Activated T-cell treated with anti-CD3 and anti-CD28 coated beads, Interleukin-2, amount 50 U/mL, for 1 hour (primary cell): ENCODE measurements around the gene MIEF1.

Source experiments
- DNase-seq: peaks from one replicate; pipeline ENCODE4 v3.0.0-alpha.2; 2020

The MIEF1 gene

GRCh38 chr22:39471381-39472141 is 30.5 kb upstream of the MIEF1 start:
- DNase-seq, result no peak

- no peak for DNase-seq
Measured at GRCh38 chr22:39472570-39473556, 29.2 kb upstream of the MIEF1 start.

- no peak for DNase-seq
Measured at GRCh38 chr22:39473851-39474250, 28.2 kb upstream of the MIEF1 start.

DNA sequence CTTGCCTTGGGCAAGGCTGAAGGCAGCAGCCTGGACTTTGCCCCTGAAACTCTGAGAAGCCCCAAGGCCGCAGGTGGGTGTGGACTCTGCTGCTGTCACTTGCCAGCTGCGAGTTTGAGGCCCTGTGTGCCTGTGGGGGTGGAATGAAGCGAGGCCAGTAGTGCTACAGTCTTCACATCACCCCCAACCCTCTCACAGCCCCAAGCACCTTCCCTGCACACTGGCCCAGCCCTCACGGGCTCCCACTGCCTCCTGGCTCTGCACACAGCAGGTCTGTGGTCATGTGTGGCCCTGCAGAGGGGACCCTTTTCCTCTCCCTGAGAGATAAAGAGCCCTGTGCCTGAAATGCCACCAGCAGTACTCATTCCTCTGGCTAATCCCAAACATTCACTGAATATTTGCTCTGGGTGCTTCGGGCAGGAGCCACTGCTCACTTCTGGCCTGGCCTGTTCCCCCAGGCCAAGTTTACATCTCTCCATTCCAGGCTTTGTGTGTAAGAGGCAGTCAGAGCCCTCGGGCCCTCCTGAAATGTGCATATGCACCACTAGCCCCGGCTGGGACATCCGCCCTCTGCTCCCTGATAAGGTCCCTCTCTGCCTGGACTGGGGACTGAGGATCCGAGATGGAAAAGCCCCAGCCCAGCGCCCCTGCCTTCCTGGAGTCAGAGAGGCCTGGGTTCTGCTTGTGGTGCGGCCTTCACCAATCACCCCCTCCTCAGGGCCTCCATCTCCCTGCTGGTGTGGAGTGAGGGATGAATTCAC is 27.6 kb upstream of the MIEF1 start:
- DNase-seq, result no peak

GRCh38 chr22:39475337-39475736 is 26.8 kb upstream of the MIEF1 start:
- DNase-seq, result no peak

- no peak for DNase-seq
Measured at GRCh38 chr22:39475902-39476301, 26.2 kb upstream of the MIEF1 start.

DNA sequence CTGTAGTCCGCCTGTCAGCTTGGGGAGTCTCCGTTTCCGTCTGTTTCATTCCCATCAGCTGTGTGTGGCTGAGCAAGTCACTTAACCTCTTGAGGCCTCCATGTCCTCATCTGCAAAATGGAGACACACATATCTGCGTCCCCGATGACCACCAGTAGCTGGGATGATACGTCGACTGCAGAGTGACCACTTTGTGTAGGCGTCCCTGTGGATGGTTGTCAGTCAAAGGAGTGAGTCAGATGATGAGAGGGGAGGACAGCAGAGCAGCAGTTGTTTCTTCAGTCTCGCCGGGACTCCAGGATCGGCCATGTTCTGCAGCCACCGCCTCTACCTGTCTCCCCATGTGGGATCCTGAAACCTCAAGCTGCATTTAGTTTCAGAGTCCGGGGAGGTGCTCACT is 25.4 kb upstream of the MIEF1 start:
- no peak for DNase-seq

- DNase-seq, result no peak
Measured at GRCh38 chr22:39477542-39477941, 24.5 kb upstream of the MIEF1 start.

DNA sequence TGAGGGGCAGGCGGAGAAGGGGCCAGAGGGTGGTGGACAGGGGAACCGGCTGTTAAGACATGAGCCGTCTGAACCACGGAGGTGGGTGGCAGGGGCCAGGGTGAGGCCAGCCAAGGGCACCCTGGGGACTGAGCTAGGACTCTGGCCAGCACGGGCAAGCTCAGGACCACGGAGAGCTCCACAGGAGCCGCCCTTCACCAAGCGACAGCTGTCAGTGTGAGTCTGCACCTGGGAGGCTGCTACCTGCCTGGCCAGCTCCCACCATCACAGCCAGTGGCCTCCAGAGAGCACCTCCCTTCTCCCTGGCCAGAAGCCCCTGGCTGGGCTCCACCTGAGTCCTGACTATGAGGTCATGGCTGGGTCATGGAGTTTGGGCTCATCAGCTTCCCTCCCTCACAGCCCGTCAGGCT is 23.6 kb upstream of the MIEF1 start:
- DNase-seq, result no peak

- DNase-seq, result no peak
Measured at GRCh38 chr22:39479254-39479653, 22.8 kb upstream of the MIEF1 start.

DNA sequence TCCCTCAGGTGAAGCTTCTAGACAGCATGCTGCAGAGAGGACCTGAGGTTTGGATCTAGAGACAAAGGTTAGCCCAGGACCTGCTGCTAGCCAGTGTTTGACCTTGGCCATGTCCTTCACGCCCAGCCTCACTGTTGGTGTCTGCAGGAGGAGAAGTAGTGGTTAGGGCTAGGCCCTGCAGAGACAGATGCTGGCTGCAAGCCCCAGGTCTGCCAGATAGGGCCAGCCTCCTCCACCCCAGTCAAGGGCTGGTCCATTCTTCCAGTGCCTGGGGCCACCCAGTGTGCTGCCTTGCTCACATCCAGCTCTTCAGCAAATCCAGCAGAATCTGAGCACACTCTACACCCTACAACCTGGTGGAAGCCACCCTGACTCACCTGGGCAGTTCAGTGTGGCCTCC is 21.5 kb upstream of the MIEF1 start:
- no peak for DNase-seq

GRCh38 chr22:39481054-39481453 is 21.0 kb upstream of the MIEF1 start:
- no peak for DNase-seq

DNA sequence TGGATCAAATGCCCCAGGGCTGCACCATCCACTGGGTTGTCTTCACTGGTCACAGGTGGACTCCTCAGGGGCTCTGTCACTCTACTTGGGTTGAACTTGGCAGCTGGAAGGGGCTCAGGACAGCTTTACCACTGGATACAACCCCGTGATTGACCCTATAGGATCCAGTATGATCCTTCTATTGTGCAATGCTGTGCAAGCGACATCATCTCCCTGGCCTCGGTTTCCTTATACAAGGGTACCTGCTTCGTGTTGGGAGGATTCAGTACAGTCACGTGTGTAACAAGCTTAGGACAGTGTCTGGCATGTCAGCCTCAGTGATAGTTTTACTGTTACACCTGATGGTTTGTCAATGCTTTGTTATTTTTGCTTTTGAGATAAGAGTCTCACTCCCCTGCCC is 20.5 kb upstream of the MIEF1 start:
- no peak for DNase-seq

- DNase-seq, result no peak
Measured at GRCh38 chr22:39482768-39483167, 19.3 kb upstream of the MIEF1 start.

- DNase-seq, result no peak
Measured at GRCh38 chr22:39486951-39487825, 14.9 kb upstream of the MIEF1 start.

DNA sequence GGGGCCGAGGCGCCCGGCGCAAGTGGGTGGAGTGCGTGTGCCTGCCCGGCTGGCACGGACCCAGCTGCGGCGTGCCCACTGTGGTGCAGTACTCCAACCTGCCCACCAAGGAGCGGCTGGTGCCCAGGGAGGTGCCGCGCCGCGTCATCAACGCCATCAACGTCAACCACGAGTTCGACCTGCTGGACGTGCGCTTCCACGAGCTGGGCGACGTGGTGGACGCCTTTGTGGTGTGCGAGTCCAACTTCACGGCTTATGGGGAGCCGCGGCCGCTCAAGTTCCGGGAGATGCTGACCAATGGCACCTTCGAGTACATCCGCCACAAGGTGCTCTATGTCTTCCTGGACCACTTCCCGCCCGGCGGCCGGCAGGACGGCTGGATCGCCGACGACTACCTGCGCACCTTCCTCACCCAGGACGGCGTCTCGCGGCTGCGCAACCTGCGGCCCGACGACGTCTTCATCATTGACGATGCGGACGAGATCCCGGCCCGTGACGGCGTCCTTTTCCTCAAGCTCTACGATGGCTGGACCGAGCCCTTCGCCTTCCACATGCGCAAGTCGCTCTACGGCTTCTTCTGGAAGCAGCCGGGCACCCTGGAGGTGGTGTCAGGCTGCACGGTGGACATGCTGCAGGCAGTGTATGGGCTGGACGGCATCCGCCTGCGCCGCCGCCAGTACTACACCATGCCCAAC is 14.1 kb upstream of the MIEF1 start:
- DNase-seq, result no peak

DNA sequence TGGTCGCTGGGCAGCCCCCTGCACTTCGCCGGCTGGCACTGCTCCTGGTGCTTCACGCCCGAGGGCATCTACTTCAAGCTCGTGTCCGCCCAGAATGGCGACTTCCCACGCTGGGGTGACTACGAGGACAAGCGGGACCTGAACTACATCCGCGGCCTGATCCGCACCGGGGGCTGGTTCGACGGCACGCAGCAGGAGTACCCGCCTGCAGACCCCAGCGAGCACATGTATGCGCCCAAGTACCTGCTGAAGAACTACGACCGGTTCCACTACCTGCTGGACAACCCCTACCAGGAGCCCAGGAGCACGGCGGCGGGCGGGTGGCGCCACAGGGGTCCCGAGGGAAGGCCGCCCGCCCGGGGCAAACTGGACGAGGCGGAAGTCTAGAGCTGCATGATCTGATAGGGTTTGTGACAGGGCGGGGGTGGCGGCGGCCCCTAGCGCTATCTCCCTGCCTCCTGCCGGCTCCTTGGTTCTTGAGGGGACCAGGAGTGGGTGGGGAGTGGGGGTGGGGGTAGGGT is 13.5 kb upstream of the MIEF1 start:
- no peak for DNase-seq

- DNase-seq, result no peak
Measured at GRCh38 chr22:39489094-39490068, 12.7 kb upstream of the MIEF1 start.

DNA sequence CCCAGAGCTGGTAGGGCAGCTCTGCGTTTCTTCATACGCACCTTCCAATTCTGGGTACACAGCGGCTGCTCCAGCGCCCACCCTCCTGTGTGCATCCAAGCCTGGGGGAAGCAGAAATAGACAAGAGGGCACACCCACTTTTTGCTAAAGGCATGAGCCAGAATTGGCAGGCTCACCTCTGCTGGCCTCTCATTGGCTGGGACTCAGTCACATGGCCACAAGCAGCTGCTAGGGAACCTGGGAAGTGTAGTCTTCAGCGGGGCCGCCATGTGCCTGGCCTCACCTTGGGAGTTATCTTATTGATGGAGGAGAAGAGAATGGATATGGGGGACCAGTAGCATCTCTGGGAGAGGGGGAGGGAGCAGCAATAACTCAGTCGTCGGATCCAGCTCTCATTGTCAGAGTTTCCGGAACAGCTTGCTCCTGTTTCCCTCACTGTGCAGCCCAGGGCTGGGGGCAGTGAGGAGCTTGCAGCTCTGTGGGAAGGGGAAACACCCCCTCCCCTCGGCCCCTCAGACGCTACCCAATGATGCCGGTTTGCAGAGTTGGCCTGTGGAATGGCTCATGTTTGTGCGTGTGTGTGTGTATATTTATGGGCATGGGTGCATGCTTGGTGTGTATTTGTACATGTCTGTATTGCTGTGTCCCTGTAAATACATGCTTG is 11.8 kb upstream of the MIEF1 start:
- DNase-seq, result peak; percentile 73
